ENCODE data around the gene WWC2. TPM values are rescaled to one million over a fixed set of nuclear protein-coding genes. Genes with fewer than 3 reads are reported as not detected.

WWC2 gene
- total and polyA plus RNA-seq, 3 experiments from 2014 or later = 0.80 to 1.7 (median 0.85) TPM

DNA sequence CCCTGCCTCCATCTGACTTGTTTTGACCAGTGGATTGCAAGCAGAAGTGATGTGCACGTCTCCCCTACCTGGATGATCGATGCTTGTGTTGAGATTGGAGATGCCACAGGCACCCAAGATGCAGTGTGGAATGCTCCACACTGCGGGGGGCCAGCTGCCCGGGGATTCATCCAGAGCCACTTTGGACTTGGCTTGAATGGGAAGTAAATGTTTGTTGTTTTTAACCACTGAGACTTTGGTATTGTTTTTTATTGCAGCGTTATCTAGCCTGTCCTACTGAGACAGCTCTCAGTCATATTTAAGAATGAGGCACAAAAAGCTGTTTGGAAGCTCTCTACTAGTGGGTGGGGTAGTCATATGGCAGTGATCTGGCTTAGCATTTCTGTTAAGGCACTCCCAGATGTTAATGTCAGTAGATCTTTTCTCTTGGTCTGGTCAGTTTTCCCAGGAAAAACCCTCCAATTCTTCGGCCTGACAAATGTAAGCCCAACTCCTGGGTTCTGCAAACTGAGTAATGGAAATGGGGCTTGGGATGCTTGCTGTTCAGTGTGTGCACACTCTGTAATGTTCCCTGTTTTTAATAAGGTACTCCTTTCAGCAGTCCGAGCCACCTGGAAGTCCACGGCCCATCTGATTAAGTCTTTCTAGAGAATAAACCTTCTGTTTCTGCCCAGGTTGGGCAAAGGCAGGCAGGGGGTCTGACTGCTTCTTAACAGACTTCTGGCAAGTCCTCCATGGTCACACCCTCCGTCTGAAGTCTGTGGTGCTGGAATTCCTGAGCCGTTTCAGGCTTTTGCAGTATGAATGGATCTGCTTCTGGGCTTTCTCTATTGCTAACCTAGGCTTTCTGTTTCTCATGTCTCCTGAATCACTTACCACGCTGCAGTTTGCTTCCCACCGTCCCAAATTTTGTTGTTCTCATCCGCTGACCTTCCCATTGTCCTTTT is 74.8 kb downstream of the WWC2 start:
- Histone ChIP-seq H3K27ac (ENCODE audit: low read depth, low read length) (no peak overlapping the region), H3K4me1 (ENCODE audit: insufficient read depth, low read length) (no peaks in the 10 kb centered on the region), H3K27me3 (ENCODE audit: insufficient read depth, low read length, poor library complexity, severe bottlenecking) (no peaks in the 10 kb centered on the region), H3K4me3 (ENCODE audit: low read length) (no peak overlapping the region), H3K9me3 (ENCODE audit: low read length) (no peaks in the 10 kb centered on the region), H3K36me3 (ENCODE audit: insufficient read depth, low read length) (no peaks in the 10 kb centered on the region)
- H3K36me3 Mint-ChIP-seq = no peaks in the 10 kb centered on the region
- CTCF ChIA-PET = no interaction called here
- H3K4me1 Mint-ChIP-seq = no peaks in the 10 kb centered on the region
- POLR2A ChIA-PET = no interaction called here
- DNase-seq = no peak
- no peak overlapping the region for H3K4me3 Mint-ChIP-seq
- peak overlapping the region in 1 of 8 donors; percentile 11 for H3K27ac Mint-ChIP-seq
- no peaks in the 10 kb centered on the region for H3K9me3 Mint-ChIP-seq
- peaks cover 4 to 8% of the 10 kb centered on the region in 2 donors for H3K27me3 Mint-ChIP-seq

DNA sequence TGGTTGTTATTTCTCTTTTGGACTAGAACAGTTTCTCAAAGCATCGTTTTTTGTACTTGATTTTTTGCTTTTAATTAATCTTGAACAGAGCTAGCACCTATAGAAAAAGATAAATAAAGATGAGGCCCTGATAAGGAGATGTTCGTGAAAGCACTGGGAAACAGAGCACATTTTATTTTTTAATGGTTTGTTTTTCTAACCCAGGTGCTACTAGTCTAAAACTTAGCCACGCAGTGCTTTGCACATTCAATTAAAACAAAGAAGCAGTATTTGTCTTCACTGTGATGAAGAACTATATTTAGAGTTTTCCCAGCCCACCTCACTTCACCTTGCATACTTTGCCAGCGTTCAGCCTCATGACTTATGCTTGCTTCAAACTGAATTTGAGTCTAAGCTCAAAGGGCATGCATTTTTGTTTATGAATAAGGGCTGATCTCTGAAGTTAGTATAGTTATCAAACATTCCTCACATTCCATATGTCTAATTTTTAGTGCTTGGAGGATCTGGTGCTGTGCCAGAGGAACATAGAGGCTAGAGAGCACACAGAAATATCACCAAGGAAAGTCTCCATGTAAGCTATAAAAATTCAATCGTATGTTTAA is 76.7 kb downstream of the WWC2 start:
- no peaks in the 10 kb centered on the region for H3K9me3 ChIP-seq (ENCODE audit: low read length)
- Mint-ChIP-seq H3K4me1 (no peaks in the 10 kb centered on the region), H3K36me3 (no peaks in the 10 kb centered on the region), H3K4me3 (no peak overlapping the region), H3K27me3 (peaks cover 4 to 8% of the 10 kb centered on the region in 2 donors), H3K9me3 (no peaks in the 10 kb centered on the region), H3K27ac (no peak overlapping the region)
- no peaks in the 10 kb centered on the region for H3K27me3 ChIP-seq (ENCODE audit: insufficient read depth, low read length, poor library complexity, severe bottlenecking)
- H3K4me1 ChIP-seq (ENCODE audit: insufficient read depth, low read length) = no peaks in the 10 kb centered on the region
- POLR2A ChIA-PET = no interaction called here
- CTCF ChIA-PET = no interaction called here
- H3K4me3 ChIP-seq (ENCODE audit: low read length) = no peak overlapping the region
- no peak overlapping the region for H3K27ac ChIP-seq (ENCODE audit: low read depth, low read length)
- DNase-seq = no peak
- H3K36me3 ChIP-seq (ENCODE audit: insufficient read depth, low read length) = no peaks in the 10 kb centered on the region

DNA sequence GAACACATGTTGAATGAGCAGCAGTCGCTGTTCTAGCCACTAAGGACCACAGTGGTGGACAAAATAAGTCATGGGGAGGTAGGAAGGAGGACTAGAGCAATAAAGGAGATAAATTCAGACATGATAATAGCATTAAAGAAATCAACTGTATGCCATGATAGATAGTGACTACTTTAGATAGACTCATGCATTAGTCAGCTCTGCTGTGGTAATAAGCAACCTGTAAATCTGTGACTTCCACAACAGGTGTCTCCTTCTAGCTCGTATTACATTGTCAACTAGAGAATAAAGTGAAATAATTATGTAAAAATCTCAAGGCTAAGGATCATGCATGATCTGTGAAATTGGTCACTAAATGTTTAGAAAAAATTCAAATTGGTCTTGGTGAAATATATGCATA is 77.9 kb downstream of the WWC2 start:
- H3K4me3 Mint-ChIP-seq = no peak overlapping the region
- no peaks in the 10 kb centered on the region for H3K9me3 ChIP-seq (ENCODE audit: low read length)
- no peaks in the 10 kb centered on the region for H3K27me3 ChIP-seq (ENCODE audit: insufficient read depth, low read length, poor library complexity, severe bottlenecking)
- H3K36me3 ChIP-seq (ENCODE audit: insufficient read depth, low read length) = no peaks in the 10 kb centered on the region
- ChIA-PET CTCF (no interaction called here), POLR2A (no interaction called here)
- H3K27me3 Mint-ChIP-seq = peaks cover 4 to 8% of the 10 kb centered on the region in 2 donors
- no peaks in the 10 kb centered on the region for H3K9me3 Mint-ChIP-seq
- H3K4me3 ChIP-seq (ENCODE audit: low read length) = no peak overlapping the region
- no peak overlapping the region for H3K27ac ChIP-seq (ENCODE audit: low read depth, low read length)
- no peaks in the 10 kb centered on the region for H3K4me1 ChIP-seq (ENCODE audit: insufficient read depth, low read length)
- H3K36me3 Mint-ChIP-seq = no peaks in the 10 kb centered on the region
- no peak for DNase-seq
- H3K27ac Mint-ChIP-seq = no peak overlapping the region
- no peaks in the 10 kb centered on the region for H3K4me1 Mint-ChIP-seq

DNA sequence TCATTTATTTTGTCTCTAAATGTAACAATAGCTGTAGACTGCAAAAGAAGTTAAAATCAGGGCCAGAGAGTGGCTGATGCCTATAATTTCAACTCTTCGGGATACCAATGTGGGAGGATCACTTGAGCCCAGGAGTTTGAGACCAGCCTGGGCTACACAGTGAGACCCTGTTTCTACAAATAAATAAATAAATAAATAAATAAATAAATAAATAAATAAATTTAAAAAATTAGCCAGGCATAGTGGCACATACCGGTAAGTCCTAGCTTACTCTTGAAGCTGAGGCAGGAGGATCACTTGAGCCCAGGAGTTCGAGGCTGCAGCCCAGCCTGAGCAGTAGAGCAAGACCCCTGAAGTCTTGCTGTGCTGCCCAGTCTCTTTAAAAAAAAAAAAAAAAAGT is 79.1 kb downstream of the WWC2 start:
- Mint-ChIP-seq H3K4me1 (peaks cover 0 to 1% (median 0%) of the 10 kb centered on the region in 3 donors), H3K27ac (no peak overlapping the region), H3K4me3 (no peak overlapping the region), H3K9me3 (no peaks in the 10 kb centered on the region), H3K36me3 (no peaks in the 10 kb centered on the region), H3K27me3 (peaks cover 3 to 11% of the 10 kb centered on the region in 2 donors)
- no peak overlapping the region for H3K4me3 ChIP-seq (ENCODE audit: low read length)
- CTCF ChIA-PET = no interaction called here
- no peaks in the 10 kb centered on the region for H3K36me3 ChIP-seq (ENCODE audit: insufficient read depth, low read length)
- no peak for DNase-seq
- POLR2A ChIA-PET = no interaction called here
- H3K27me3 ChIP-seq (ENCODE audit: insufficient read depth, low read length, poor library complexity, severe bottlenecking) = no peaks in the 10 kb centered on the region
- no peaks in the 10 kb centered on the region for H3K9me3 ChIP-seq (ENCODE audit: low read length)
- H3K27ac ChIP-seq (ENCODE audit: low read depth, low read length) = no peak overlapping the region
- H3K4me1 ChIP-seq (ENCODE audit: insufficient read depth, low read length) = no peaks in the 10 kb centered on the region

DNA sequence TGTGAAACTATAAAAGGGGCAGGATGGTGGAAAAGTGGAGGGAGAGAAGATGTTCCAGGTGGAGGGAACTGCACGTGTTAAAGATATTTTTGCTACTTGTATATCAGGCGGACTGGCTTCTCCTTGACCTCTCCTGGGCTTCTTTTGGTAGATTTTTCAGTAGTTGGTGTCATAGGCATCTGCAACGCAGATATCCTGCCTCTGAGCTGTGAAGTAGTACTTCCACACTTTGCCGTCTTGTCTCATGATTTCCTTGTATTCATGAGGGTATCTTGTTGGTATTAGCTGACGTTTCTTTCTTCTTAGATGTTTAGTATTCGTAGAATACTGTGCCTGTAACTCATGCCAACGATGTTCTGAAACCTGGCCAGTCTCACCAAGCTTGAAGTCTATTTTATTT is 81.0 kb downstream of the WWC2 start:
- H3K27ac ChIP-seq (ENCODE audit: low read depth, low read length) = no peak overlapping the region
- POLR2A ChIA-PET = interaction anchor here (0.6 kb wide), 1 partner anchor 51 kb away, joined by 5 read pairs; no protein-coding TSS in a partner anchor
- H3K27me3 Mint-ChIP-seq = peaks cover 3 to 16% of the 10 kb centered on the region in 2 donors
- CTCF ChIA-PET = no interaction called here
- peaks cover 0 to 4% (median 2%) of the 10 kb centered on the region in 3 donors for H3K4me1 Mint-ChIP-seq
- peak overlapping the region in 1 of 8 donors; percentile 29 for H3K27ac Mint-ChIP-seq
- peaks cover 0 to 4% (median 0%) of the 10 kb centered on the region in 3 donors for H3K36me3 Mint-ChIP-seq
- no peak overlapping the region for H3K4me3 Mint-ChIP-seq
- peaks cover 0 to 3% (median 0%) of the 10 kb centered on the region in 5 donors for H3K9me3 Mint-ChIP-seq
- no peaks in the 10 kb centered on the region for H3K4me1 ChIP-seq (ENCODE audit: insufficient read depth, low read length)
- no peak for DNase-seq
- no peak overlapping the region for H3K4me3 ChIP-seq (ENCODE audit: low read length)
- no peaks in the 10 kb centered on the region for H3K36me3 ChIP-seq (ENCODE audit: insufficient read depth, low read length)
- no peaks in the 10 kb centered on the region for H3K27me3 ChIP-seq (ENCODE audit: insufficient read depth, low read length, poor library complexity, severe bottlenecking)
- H3K9me3 ChIP-seq (ENCODE audit: low read length) = no peaks in the 10 kb centered on the region

DNA sequence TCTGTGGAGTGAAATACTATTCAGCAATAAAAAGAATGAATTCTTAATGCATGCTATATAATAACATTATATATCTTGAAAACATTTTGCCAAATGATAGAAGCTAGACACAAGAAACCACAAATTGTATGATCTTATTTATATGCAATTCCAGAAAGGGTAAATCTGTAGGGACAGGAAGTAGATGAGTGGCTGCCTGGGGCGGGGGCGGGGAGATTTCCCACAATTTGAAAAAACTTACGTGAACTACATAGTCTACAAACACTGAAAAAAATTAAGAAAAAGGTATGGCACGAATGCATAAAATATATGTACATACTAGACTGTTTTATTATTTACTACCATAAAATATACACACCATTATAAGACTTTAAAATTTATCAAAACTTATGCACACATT is 81.6 kb downstream of the WWC2 start:
- Mint-ChIP-seq H3K4me1 (peaks cover 2 to 4% (median 3%) of the 10 kb centered on the region in 3 donors), H3K4me3 (no peak overlapping the region), H3K27me3 (peaks cover 3 to 16% of the 10 kb centered on the region in 2 donors), H3K27ac (no peak overlapping the region), H3K36me3 (peaks cover 0 to 4% (median 0%) of the 10 kb centered on the region in 3 donors), H3K9me3 (peaks cover 0 to 3% (median 2%) of the 10 kb centered on the region in 5 donors)
- Histone ChIP-seq H3K9me3 (ENCODE audit: low read length) (no peaks in the 10 kb centered on the region), H3K27me3 (ENCODE audit: insufficient read depth, low read length, poor library complexity, severe bottlenecking) (no peaks in the 10 kb centered on the region), H3K4me3 (ENCODE audit: low read length) (no peak overlapping the region), H3K27ac (ENCODE audit: low read depth, low read length) (no peak overlapping the region), H3K36me3 (ENCODE audit: insufficient read depth, low read length) (no peaks in the 10 kb centered on the region), H3K4me1 (ENCODE audit: insufficient read depth, low read length) (no peaks in the 10 kb centered on the region)
- no peak for DNase-seq
- CTCF ChIA-PET = no interaction called here
- POLR2A ChIA-PET = no interaction called here

DNA sequence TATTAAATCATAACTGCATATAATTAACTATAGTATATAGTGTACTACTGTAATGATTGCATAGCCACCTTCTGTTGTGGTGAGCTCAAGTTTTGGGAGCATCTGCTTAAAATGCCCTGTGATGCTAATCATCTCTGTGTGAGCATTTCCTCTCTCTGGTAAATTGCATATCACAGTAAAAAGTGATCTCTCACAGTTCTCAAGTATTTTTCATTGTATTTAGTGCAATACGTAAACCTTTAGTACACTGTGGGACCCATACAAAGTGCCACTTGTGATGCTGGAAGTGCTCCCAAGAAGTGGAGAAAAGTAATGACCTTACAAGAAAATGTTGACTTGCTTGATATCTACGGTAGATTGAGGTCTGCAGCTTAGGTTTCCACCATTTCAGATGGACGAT is 82.0 kb downstream of the WWC2 start:
- peaks cover 2 to 4% (median 3%) of the 10 kb centered on the region in 3 donors for H3K4me1 Mint-ChIP-seq
- DNase-seq = no peak
- no peaks in the 10 kb centered on the region for H3K27me3 ChIP-seq (ENCODE audit: insufficient read depth, low read length, poor library complexity, severe bottlenecking)
- no peak overlapping the region for H3K27ac ChIP-seq (ENCODE audit: low read depth, low read length)
- no peaks in the 10 kb centered on the region for H3K4me1 ChIP-seq (ENCODE audit: insufficient read depth, low read length)
- H3K4me3 Mint-ChIP-seq = no peak overlapping the region
- H3K36me3 Mint-ChIP-seq = peaks cover 0 to 4% (median 0%) of the 10 kb centered on the region in 3 donors
- no peak overlapping the region for H3K27ac Mint-ChIP-seq
- H3K27me3 Mint-ChIP-seq = peaks cover 3 to 13% of the 10 kb centered on the region in 2 donors
- CTCF ChIA-PET = no interaction called here
- POLR2A ChIA-PET = no interaction called here
- H3K9me3 Mint-ChIP-seq = peaks cover 0 to 3% (median 2%) of the 10 kb centered on the region in 5 donors
- no peak overlapping the region for H3K4me3 ChIP-seq (ENCODE audit: low read length)
- no peaks in the 10 kb centered on the region for H3K9me3 ChIP-seq (ENCODE audit: low read length)
- no peaks in the 10 kb centered on the region for H3K36me3 ChIP-seq (ENCODE audit: insufficient read depth, low read length)

All from CD8-positive, alpha-beta memory T cell (primary cell).